ENCODE results near the gene PTPN1. TPM values are rescaled to one million over a fixed set of nuclear protein-coding genes. Genes with fewer than 3 reads are reported as not detected.

Gene PTPN1
- total and polyA plus RNA-seq, 3 donors from 2014 or later = 42.0 to 44.3 (median 44.0) TPM

DNA sequence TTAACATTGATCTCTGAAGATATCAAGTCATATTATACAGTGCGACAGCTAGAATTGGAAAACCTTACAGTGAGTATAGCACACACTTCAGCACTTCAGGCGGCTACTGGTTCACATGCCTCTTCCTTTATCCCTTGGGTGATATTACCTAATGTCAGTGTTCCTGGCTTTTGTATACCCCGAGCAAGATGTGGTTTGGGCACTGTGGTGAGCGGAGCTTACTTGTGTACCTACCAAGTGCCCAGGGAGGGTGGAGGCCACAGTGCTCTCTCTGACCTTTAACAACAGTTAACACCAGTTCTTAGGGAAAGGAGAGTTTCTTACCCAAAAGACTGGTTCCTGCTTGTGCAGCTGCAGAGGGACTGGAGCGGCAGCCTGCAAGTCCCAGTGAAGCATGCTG is 64.4 kb downstream of the PTPN1 start:
- H3K4me3 ChIP-seq = no peak overlapping the region
- intact Hi-C loops (cut with DNase I; ENCODE audit: low total_unique reads) = loop anchor here (5.0 to 10.0 kb wide), 2 partner anchors 97 to 390 kb away; no protein-coding TSS in a partner anchor
- no peak for DNase-seq
- H3K36me3 ChIP-seq (ENCODE audit: low read depth, missing control alignments) = no peaks in the 10 kb centered on the region
- TF ChIP-seq, protein P1, sequence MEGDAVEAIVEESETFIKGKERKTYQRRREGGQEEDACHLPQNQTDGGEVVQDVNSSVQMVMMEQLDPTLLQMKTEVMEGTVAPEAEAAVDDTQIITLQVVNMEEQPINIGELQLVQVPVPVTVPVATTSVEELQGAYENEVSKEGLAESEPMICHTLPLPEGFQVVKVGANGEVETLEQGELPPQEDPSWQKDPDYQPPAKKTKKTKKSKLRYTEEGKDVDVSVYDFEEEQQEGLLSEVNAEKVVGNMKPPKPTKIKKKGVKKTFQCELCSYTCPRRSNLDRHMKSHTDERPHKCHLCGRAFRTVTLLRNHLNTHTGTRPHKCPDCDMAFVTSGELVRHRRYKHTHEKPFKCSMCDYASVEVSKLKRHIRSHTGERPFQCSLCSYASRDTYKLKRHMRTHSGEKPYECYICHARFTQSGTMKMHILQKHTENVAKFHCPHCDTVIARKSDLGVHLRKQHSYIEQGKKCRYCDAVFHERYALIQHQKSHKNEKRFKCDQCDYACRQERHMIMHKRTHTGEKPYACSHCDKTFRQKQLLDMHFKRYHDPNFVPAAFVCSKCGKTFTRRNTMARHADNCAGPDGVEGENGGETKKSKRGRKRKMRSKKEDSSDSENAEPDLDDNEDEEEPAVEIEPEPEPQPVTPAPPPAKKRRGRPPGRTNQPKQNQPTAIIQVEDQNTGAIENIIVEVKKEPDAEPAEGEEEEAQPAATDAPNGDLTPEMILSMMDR (IDR thresholded peaks at IDR 0.05) = no peak
- no peak for TF ChIP-seq POLR2A (IDR thresholded peaks at IDR 0.05)
- WGBS, 2 donors = 94 to 95% methylated on average over 5 of the region's 5 CpGs
- H3K4me1 ChIP-seq = peaks cover 22% of the 10 kb centered on the region
- H3K9me3 ChIP-seq = no peaks in the 10 kb centered on the region
- H3K27me3 ChIP-seq = no peaks in the 10 kb centered on the region
- H3K27ac ChIP-seq = no peak overlapping the region

DNA sequence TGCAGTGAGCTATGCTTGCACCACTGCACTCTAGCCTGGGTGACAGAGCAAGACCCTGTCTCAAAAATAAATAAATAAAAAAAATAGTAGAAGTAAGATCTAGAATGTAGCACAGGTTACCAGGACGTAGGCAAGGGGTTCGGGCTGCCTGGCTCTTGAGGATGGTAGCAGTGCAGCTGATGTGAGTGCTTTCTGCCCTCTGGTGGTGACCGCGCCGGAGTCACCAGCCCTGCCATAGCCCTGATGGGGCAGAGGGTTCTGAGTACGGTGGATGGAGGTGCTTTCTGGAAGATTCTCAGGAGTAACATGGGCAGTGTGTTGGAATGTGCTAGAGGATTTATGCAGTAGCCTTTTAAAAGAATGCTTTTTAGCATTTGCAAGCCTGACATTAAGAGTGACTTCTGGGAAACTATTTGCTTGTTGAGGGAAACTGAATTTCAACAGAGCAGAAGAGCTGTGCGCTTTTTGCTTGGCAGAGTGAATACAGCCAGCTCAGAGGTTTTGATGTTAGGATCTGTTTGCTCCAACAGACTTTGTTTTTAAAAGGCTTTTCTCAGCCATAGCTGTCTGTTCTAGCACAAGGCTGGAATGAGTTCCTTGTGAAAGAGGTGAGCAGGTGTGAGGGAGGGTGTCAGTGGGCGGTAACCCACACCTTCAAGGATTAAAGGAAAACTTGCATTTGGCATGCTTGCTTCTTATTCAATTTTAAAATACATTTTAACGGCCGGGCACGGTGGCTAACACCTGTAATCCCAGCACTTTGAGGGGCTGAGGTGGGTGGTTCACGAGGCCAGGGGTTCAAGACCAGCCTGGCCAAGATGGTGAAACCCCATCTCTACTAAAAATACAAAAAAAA is 65.9 kb downstream of the PTPN1 start:
- 63 to 64% methylated on average over 12 of the region's 12 CpGs for WGBS, 2 donors
- Histone ChIP-seq H3K27me3 (no peaks in the 10 kb centered on the region), H3K4me3 (no peak overlapping the region), H3K4me1 (peaks cover 10% of the 10 kb centered on the region), H3K9me3 (no peaks in the 10 kb centered on the region), H3K27ac (no peak overlapping the region), H3K36me3 (ENCODE audit: low read depth, missing control alignments) (no peaks in the 10 kb centered on the region)
- intact Hi-C loops (cut with DNase I; ENCODE audit: low total_unique reads) = loop anchor here (10.0 kb wide), 1 partner anchor 391 kb away; no protein-coding TSS in a partner anchor
- peak; percentile 88 for DNase-seq
- TF ChIP-seq, protein P1 (IDR thresholded peaks at IDR 0.05) = peak; percentile 68 to 72 (median 69)
- no peak for TF ChIP-seq POLR2A (IDR thresholded peaks at IDR 0.05)

DNA sequence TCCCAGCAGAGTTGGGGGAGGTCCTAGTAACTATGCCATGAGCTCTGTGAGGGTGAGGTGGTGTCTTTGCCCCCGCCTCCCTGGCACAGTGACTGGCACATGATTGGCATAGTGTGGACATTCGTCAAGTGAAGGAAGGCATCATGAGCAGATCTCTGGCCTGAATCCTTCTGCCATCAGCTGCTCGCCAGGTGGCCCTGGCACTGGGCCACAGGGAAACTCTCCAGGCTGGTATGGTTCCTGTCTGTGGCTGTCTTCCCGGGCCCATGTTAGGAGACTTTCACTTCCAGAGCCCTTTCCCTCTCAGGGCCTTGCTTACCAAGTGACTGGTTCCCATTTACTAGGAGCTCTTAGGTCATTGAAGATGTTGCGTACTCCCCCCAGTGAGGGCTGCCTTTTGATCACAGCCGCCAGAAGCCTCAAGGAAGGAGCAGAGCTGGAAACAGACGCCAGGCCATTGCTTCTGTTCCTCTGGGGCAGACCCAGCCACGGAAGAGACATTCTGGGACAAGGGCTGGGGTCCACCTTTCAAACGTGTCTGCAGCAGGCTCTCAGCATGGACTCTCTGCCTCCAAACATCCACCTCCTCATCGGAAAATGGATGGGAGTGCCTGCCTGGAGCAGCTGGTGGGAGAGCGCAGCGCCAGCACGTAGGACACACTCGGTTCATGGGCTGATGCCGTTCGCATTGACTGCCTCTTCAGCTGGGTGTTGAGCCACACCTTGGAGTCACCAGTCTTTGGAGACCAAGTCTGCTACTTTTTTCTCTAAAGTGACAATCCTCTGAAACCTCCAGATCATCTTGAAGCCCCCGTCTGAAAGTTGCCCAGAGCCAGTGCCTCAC is 67.2 kb downstream of the PTPN1 start:
- no peak overlapping the region for H3K27ac ChIP-seq
- no peaks in the 10 kb centered on the region for H3K9me3 ChIP-seq
- TF ChIP-seq, protein P1 (IDR thresholded peaks at IDR 0.05) = no peak
- TF ChIP-seq POLR2A (IDR thresholded peaks at IDR 0.05) = no peak
- no peak for DNase-seq
- no peaks in the 10 kb centered on the region for H3K36me3 ChIP-seq (ENCODE audit: low read depth, missing control alignments)
- peaks cover 10% of the 10 kb centered on the region for H3K4me1 ChIP-seq
- H3K4me3 ChIP-seq = no peak overlapping the region
- H3K27me3 ChIP-seq = no peaks in the 10 kb centered on the region
- intact Hi-C loops (cut with DNase I; ENCODE audit: low total_unique reads) = loop anchor here (10.0 kb wide), 1 partner anchor 393 kb away; no protein-coding TSS in a partner anchor
- 74 to 82% methylated on average over 13 to 17 of the region's 17 CpGs for WGBS, 2 donors

DNA sequence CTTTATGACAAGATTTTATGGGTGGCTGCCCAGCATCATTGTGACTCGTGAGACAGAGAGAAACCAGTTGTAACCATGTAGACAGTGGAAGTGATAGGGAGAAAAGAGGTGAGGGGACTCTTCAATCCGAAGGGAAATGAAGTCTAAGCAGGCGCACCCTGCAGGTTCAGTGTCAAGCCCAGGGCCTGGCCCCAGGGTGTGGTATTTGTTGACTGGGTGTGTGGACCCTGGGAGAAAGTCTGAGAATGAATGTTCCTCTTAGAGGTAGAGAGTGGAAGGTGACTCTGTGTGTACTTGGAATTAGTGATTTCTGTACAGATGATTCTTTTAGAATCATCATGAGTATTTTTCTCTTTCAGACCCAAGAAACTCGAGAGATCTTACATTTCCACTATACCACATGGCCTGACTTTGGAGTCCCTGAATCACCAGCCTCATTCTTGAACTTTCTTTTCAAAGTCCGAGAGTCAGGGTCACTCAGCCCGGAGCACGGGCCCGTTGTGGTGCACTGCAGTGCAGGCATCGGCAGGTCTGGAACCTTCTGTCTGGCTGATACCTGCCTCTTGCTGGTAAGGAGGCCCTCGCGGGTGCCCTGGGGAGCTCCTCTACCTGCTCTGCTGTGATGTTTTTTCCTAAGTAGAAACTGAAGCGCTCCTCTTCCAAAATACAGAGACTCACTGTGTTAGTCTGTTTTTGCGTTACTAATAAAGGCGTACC is 68.0 kb downstream of the PTPN1 start:
- H3K27ac ChIP-seq = no peak overlapping the region
- no peak overlapping the region for H3K4me3 ChIP-seq
- H3K27me3 ChIP-seq = no peaks in the 10 kb centered on the region
- intact Hi-C loops (cut with DNase I; ENCODE audit: low total_unique reads) = loop anchor here (10.0 kb wide), 1 partner anchor 393 kb away; no protein-coding TSS in a partner anchor
- TF ChIP-seq, protein P1 (IDR thresholded peaks at IDR 0.05) = no peak
- H3K4me1 ChIP-seq = peaks cover 4% of the 10 kb centered on the region
- no peak for DNase-seq
- H3K9me3 ChIP-seq = no peaks in the 10 kb centered on the region
- 86 to 88% methylated on average over 14 of the region's 14 CpGs for WGBS, 2 donors
- H3K36me3 ChIP-seq (ENCODE audit: low read depth, missing control alignments) = no peaks in the 10 kb centered on the region
